ENCODE measurements around the gene ARHGAP24. TPM values are rescaled to one million over a fixed set of nuclear protein-coding genes. Genes with fewer than 3 reads are reported as not detected.

ARHGAP24 gene
- total and polyA plus RNA-seq, 2 donors from 2014 or later, result 78.1 to 94.7 TPM

- no peak overlapping the region for H3K4me3 ChIP-seq (ENCODE audit: low read length in 3 of 3)
- H3K27ac ChIP-seq (ENCODE audit: low read depth in 2 of 2, low read length in 2 of 2), result no peak overlapping the region
- no peaks in the 10 kb centered on the region for H3K4me1 ChIP-seq (ENCODE audit: control insufficient read depth in 2 of 3, insufficient read depth in 2 of 3, low read depth in 1 of 3, low read length in 3 of 3)
- DNase-seq, result no peak
- peaks cover 0 to 20% (median 9%) of the 10 kb centered on the region in 3 donors for H3K36me3 ChIP-seq (ENCODE audit: control insufficient read depth in 2 of 3, insufficient read depth in 3 of 3, low read length in 3 of 3)
- no peak for TF ChIP-seq CTCF (IDR thresholded peaks at IDR 0.05; ENCODE audit: borderline replicate concordance, extremely low read depth, insufficient read depth)
- no peaks in the 10 kb centered on the region for H3K27me3 ChIP-seq (ENCODE audit: control insufficient read depth, insufficient read depth, low read length)
- no peak for FAIRE-seq
- no peaks in the 10 kb centered on the region for H3K9me3 ChIP-seq (ENCODE audit: control insufficient read depth in 2 of 3, insufficient read depth in 1 of 3, low read length in 3 of 3)
- intact Hi-C loops (cut with DNase I), result no loop called here
- no peak overlapping the region for H3K9ac ChIP-seq (ENCODE audit: low read length in 3 of 3)
These were observed 531.1 kb downstream of the ARHGAP24 start for GRCh38 chr4:86006057-86006456.

- Histone ChIP-seq H3K9ac (ENCODE audit: low read length in 3 of 3) (no peak overlapping the region), H3K27ac (ENCODE audit: low read depth in 2 of 2, low read length in 2 of 2) (no peak overlapping the region), H3K4me3 (ENCODE audit: low read length in 3 of 3) (no peak overlapping the region), H3K9me3 (ENCODE audit: control insufficient read depth in 2 of 3, insufficient read depth in 1 of 3, low read length in 3 of 3) (no peaks in the 10 kb centered on the region), H3K27me3 (ENCODE audit: control insufficient read depth, insufficient read depth, low read length) (no peaks in the 10 kb centered on the region), H3K4me1 (ENCODE audit: control insufficient read depth in 2 of 3, insufficient read depth in 2 of 3, low read depth in 1 of 3, low read length in 3 of 3) (no peaks in the 10 kb centered on the region), H3K36me3 (ENCODE audit: control insufficient read depth in 2 of 3, insufficient read depth in 3 of 3, low read length in 3 of 3) (peaks cover 0 to 10% (median 6%) of the 10 kb centered on the region in 3 donors)
- intact Hi-C loops (cut with DNase I), result no loop called here
- TF ChIP-seq CTCF (IDR thresholded peaks at IDR 0.05; ENCODE audit: borderline replicate concordance, extremely low read depth, insufficient read depth), result no peak
- DNase-seq, result no peak
- no peak for FAIRE-seq
These were observed 532.1 kb downstream of the ARHGAP24 start for GRCh38 chr4:86007042-86007441.

DNA sequence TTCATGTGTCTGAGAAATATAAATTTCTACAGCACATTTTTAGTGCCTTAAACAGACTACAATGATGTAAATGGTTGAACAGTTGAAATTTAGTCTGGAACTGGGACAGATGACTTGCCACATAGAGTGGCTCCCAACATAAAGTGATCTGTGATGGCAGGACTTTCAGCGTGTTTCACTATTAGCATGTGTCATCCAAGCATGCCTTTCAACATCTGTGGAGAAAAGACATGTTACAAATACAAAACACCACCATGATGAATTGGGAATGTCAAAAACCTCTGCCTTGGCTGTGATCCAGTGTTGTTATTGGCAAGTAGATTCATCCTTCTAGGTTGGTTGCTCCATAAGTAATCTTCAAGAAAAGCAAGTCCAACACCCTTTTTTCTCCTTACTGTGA lies 536.2 kb downstream of the ARHGAP24 start:
- no peaks in the 10 kb centered on the region for H3K36me3 ChIP-seq (ENCODE audit: control insufficient read depth in 2 of 3, insufficient read depth in 3 of 3, low read length in 3 of 3)
- H3K27ac ChIP-seq (ENCODE audit: low read depth in 2 of 2, low read length in 2 of 2), result no peak overlapping the region
- no peak overlapping the region for H3K9ac ChIP-seq (ENCODE audit: low read length in 3 of 3)
- no peak for TF ChIP-seq CTCF (IDR thresholded peaks at IDR 0.05; ENCODE audit: borderline replicate concordance, extremely low read depth, insufficient read depth)
- H3K9me3 ChIP-seq (ENCODE audit: control insufficient read depth in 2 of 3, insufficient read depth in 1 of 3, low read length in 3 of 3), result no peaks in the 10 kb centered on the region
- intact Hi-C loops (cut with DNase I), result no loop called here
- no peaks in the 10 kb centered on the region for H3K4me1 ChIP-seq (ENCODE audit: control insufficient read depth in 2 of 3, insufficient read depth in 2 of 3, low read depth in 1 of 3, low read length in 3 of 3)
- no peak overlapping the region for H3K4me3 ChIP-seq (ENCODE audit: low read length in 3 of 3)
- peak in 1 of 5 donors; percentile 41 for DNase-seq
- no peaks in the 10 kb centered on the region for H3K27me3 ChIP-seq (ENCODE audit: control insufficient read depth, insufficient read depth, low read length)
- no peak for FAIRE-seq

GRCh38 chr4:86013621-86014020 lies 538.7 kb downstream of the ARHGAP24 start:
- Histone ChIP-seq H3K9ac (ENCODE audit: low read length in 3 of 3) (no peak overlapping the region), H3K36me3 (ENCODE audit: control insufficient read depth in 2 of 3, insufficient read depth in 3 of 3, low read length in 3 of 3) (peaks cover 0 to 4% (median 0%) of the 10 kb centered on the region in 3 donors), H3K9me3 (ENCODE audit: control insufficient read depth in 2 of 3, insufficient read depth in 1 of 3, low read length in 3 of 3) (no peaks in the 10 kb centered on the region), H3K27ac (ENCODE audit: low read depth in 2 of 2, low read length in 2 of 2) (no peak overlapping the region), H3K4me3 (ENCODE audit: low read length in 3 of 3) (no peak overlapping the region), H3K27me3 (ENCODE audit: control insufficient read depth, insufficient read depth, low read length) (no peaks in the 10 kb centered on the region), H3K4me1 (ENCODE audit: control insufficient read depth in 2 of 3, insufficient read depth in 2 of 3, low read depth in 1 of 3, low read length in 3 of 3) (no peaks in the 10 kb centered on the region)
- FAIRE-seq, result no peak
- no peak for TF ChIP-seq CTCF (IDR thresholded peaks at IDR 0.05; ENCODE audit: borderline replicate concordance, extremely low read depth, insufficient read depth)
- intact Hi-C loops (cut with DNase I), result no loop called here
- no peak for DNase-seq
